GM18498 (cell line): ENCODE measurements around the gene RPGR.

ENCODE experiments used
- ATAC-seq: cut with Tn5 transposase; IDR thresholded peaks from one replicate; pipeline ENCODE4 v1.9.1; 2021; ENCODE audit warnings: mild to moderate bottlenecking, moderate library complexity; ENCODE audit not compliant: unreplicated experiment

Gene RPGR, protein sequence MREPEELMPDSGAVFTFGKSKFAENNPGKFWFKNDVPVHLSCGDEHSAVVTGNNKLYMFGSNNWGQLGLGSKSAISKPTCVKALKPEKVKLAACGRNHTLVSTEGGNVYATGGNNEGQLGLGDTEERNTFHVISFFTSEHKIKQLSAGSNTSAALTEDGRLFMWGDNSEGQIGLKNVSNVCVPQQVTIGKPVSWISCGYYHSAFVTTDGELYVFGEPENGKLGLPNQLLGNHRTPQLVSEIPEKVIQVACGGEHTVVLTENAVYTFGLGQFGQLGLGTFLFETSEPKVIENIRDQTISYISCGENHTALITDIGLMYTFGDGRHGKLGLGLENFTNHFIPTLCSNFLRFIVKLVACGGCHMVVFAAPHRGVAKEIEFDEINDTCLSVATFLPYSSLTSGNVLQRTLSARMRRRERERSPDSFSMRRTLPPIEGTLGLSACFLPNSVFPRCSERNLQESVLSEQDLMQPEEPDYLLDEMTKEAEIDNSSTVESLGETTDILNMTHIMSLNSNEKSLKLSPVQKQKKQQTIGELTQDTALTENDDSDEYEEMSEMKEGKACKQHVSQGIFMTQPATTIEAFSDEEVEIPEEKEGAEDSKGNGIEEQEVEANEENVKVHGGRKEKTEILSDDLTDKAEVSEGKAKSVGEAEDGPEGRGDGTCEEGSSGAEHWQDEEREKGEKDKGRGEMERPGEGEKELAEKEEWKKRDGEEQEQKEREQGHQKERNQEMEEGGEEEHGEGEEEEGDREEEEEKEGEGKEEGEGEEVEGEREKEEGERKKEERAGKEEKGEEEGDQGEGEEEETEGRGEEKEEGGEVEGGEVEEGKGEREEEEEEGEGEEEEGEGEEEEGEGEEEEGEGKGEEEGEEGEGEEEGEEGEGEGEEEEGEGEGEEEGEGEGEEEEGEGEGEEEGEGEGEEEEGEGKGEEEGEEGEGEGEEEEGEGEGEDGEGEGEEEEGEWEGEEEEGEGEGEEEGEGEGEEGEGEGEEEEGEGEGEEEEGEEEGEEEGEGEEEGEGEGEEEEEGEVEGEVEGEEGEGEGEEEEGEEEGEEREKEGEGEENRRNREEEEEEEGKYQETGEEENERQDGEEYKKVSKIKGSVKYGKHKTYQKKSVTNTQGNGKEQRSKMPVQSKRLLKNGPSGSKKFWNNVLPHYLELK

DNA sequence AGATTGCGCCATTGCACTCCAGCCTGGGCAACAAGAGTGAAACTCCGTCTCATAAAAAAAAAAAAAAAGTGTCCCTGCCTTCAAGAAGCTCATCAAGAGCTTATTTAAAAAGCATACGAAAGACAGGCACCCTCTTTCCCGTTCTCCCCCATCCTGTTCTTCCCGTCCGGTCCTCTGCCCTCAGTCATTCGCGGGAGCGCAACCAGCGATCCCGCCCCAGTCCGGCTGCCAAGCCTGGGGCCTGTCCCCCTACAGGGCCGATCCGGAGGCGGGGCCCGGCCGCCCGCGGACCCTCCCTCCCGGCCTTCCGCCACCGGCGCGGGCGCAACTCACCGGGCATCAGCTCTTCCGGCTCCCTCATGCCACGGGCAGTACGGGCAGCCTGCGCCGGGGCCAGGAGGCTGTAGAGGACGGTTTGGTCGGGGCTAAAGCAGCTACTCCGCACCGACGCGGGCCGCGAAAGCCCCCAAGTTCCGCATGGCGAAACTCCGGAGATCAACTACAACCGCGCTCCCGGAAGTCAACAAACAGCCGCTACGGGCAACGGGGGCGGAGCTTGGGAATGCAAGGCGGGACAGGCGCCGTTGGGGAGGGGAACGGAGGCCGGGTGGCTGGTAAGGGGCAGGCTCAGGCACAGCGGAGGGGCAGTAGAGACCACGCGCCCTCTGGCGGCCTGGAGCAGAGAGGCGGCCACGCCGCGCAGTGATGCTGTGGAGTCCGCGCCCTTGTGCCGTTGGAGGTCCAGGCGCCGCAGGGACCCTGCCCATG is at the start of gene RPGR:
RPGR (minus strand) TSS at position 503 of the 768 bp plus-strand sequence; CDS start at position 361, 142 bp downstream.
- peak; percentile 98 for ATAC-seq

DNA sequence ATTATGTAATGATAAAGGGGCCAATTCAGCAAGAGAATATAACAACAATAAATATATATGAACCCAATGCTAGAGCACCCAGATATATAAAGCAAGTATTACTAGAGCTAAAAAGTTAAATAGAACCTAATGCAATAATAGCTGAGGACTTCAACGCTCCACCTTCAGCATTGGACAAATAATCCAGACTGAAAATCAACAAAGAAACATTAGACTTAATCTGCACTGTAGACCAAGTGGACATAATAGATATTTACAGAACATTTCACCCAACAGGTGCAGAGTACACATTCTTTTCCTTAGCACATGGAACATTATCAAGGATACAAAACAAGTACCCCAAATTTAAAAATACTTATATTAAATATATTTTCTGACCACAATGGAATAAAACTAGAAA is 49.4 kb upstream of the RPGR start:
- no peak for ATAC-seq

DNA sequence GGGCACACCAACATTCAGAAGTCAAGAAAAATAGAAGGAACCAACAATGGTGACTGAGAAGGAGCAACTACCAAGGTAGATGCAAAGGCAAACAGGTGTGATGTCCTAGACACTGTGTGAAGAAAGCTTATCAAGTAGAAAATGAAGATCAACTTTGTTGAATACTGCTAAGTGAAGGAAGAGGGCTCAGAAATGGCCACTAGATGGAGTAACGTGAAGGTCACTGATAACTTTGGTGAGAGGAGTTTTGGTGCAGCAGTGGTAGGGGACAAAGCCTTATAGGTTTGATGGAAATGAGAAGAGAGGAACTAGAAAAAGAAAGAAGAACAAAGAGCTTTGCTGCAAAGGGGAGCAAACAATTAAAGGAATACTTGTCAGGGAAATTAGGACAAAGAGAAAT is 48.6 kb upstream of the RPGR start:
- ATAC-seq: no peak

GRCh38 chrX:38374431-38374830 is 47.1 kb upstream of the RPGR start:
- ATAC-seq: no peak

DNA sequence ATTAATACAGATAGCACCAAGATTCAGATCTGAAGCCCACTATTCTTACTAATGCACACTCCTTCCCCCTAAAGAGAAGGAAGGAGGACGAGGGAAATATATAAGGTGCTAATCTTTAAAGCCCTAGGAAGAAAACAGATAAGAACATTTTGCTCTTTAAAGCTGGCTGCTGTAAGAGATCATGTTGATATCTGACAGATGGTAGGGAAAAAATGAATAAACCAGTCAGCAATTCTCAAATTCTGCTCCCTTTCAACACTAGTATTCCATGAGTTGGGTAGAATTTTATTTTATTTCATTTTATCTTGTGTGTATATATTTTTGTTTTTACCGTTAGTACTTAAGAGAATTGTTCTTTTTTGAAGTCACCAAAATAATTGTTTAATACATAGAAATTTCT is 44.3 kb upstream of the RPGR start:
- no peak for ATAC-seq

DNA sequence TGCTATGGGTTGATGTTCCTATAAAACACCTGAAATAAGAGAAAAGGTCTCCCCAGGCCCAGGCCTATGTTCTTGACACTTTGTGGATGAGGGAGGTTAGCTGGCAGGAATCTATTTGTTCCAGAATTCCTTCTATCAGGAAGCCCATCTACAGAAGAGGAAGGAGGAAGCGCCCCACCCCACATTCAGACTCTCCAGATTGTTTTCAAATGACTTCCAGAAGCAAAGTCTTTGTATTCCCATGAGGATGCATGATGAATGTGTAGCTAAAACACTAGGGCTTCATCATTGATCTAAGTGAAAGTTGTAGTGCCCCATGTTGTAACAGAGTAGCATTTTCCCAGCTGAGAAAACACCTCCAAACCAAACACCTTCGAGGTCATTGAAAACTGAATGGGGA is 41.5 kb upstream of the RPGR start:
- ATAC-seq: no peak

- ATAC-seq: no peak
Observed at GRCh38 chrX:38365954-38366353, 38.6 kb upstream of the RPGR start.

- no peak for ATAC-seq
Observed at GRCh38 chrX:38363046-38363445, 35.7 kb upstream of the RPGR start.

- ATAC-seq: no peak
Observed at GRCh38 chrX:38357747-38358673, 30.7 kb upstream of the RPGR start.

GRCh38 chrX:38356401-38356800 is 29.1 kb upstream of the RPGR start:
- ATAC-seq: no peak

GRCh38 chrX:38352362-38352761 is 25.1 kb upstream of the RPGR start, which contains the start of gene OTC:
Gene OTC (plus strand): TSS chrX:38352604. CDS start chrX:38352697, 93 bp downstream.
- no peak for ATAC-seq

DNA sequence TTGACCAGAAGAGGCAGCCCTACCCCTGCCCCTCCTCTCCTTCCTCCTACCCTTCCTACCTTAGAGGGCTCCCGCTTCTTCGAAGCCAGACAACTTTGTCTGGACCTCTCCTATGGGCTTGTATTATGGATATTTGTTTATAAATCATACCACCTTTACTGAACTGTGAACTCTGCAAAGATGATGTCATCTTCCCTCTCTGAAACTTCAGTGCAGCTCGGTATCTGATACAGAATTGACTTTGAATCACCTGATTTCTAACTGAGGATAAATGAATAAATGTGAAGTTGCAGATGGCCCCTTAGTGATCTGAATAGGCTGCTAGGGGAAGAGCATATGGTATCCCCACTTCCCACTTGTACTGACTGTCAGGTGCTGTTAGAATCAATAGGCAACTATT is 24.0 kb upstream of the RPGR start:
- ATAC-seq: no peak

GRCh38 chrX:38347136-38347535 is 19.8 kb upstream of the RPGR start:
- no peak for ATAC-seq

- ATAC-seq: no peak
Observed at GRCh38 chrX:38346150-38346549, 18.8 kb upstream of the RPGR start.

DNA sequence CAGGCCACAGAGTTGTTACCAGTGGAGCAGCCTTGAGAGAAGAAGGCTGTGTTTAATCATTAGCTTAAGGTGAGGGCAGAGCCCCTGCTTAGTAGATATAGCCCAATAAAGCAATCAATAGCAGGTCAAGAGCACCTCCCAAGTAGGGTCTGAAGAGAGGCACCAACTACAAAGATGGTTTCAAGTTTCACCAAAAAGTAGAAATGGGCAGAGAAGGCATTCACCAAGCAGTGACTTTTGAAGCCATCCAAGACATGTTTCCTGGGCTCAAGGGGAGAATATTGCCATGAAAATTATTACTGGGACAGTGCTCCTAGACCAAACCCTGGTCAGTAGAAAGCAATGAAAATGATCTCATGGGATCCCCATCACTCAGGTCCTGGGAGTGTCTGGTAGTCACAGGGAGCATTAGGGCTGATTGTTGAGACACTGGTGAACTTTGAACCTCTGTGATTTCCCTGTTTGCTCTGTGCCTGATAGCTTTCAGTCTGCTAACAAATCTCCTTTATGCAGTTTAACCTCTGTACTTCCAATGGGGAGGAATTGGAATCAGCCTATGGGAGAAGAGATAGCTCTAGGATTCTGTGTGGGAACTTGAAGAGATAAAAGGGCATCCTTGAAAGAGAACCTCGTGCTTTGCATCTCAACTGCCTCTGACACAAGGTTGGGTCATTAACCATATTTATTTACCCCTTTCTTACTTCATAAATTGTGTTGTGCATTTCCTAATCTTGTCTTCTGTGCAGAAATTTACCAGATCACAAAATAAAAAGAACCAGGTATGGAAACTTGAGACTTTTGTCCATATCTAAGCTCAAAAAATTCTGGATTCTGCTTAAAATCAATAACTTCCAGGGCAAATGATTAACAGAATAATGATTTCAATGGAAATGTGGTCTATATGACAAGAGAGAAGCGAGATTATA is 15.8 kb upstream of the RPGR start:
- no peak for ATAC-seq

DNA sequence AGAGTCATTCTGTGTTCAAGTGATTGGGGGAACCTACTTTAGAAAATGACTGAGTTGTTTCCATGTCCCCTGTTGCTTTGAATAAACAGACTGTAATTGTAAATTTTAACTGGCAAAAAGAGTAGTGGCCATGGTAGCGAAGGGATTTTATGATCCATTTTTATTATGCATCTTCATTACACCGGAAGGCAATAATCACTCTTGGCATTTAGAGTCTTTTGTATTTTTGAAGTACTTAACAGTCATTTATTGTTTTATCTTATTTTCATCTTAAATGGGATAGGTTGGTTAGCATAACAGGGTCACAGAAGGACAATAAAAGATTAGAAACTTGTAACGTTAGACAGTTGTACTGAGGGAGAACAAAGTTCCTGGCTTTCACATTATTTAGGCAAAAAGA is 14.1 kb upstream of the RPGR start:
- ATAC-seq: no peak

DNA sequence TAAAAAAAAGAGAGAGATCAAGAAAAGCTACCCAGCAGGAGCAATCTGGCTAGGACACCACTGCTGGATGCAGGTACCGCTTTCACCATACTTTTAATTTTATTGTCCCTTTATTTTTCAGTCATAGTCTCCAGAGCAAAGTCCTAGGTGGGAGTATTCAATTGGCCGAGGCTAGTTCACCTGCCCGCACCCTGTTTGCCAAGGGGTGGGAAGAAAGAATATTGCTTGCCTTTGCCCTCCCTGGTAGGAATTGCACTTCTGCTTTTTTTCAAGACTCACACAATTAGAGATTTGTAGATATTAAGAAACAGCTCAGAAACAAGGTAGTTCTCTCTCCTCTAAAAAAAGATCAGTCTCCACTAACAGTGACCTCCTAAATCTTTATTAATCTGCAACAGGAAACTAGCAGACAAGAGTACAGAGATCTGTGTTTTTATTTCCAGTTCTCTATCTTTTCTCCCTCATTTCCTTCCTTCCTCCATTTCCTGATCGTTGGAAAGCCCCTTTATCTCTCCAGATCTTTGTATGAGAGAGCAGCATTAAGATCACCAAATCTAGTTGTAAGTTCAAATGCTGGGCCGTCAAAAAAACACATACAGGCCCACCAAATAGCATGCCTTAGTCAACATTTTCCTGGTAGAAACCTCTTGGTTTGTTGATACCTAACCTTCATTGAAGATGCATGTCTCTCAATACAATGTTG is 9.4 kb upstream of the RPGR start:
- no peak for ATAC-seq

GRCh38 chrX:38335382-38335781 is 8.1 kb upstream of the RPGR start:
- no peak for ATAC-seq
